HG03097 (cell line): ENCODE measurements around the gene SVEP1.
"Not testable (repeated sequence)": the region's sequence is repeated elsewhere in the genome, so short reads cannot be mapped to it uniquely, and the experiment has no call there.

Experiments used
- ATAC-seq: cut with Tn5 transposase; IDR thresholded peaks from one replicate; pipeline ENCODE4 v1.9.1; 2021; ENCODE audit not compliant: unreplicated experiment, low FRiP score

SVEP1 gene

DNA sequence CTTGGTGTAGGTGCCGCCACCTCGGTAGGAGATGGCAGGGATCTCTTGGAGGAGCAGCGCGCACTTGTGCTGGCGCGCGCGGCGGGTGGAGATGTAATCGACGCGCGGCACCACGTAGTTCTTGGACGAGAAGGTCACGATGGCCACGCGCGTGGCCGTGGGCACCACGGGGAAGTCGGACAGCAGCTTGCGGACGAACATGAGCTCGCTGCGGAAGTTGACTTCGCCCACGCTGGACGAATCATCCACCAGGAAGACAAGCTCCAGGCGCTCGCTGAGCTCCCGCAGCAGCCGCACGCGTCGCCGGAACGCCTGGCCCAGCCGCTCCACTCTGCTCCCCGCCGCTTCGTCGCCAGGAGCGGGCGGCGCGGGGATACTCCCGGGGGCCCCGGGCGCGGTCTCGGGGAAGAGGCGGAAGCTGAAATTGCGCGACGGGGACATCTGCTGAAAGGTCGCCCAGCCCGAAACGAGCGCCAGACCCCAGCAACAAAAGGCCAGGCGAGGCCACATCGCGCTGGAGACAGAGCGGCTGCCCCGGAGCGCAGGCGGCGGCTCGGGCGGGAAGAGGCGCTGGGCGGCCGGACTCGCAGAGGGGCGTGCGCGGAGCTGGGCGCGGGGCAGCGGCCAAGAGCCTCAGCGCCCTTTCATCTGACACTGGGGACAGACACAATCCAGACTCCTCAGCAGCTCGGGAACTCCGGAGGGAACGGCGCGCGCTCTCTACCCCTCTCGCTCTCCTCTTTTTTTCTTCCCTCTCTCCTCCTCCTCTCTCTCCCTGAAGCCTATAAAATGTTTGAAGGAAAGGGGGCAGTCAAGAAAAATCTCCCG lies at the start of gene SVEP1:
SVEP1 (minus strand) TSS at position 708 of the 828 bp plus-strand sequence; CDS start at position 510, 198 bp downstream.
- ATAC-seq: no peak

DNA sequence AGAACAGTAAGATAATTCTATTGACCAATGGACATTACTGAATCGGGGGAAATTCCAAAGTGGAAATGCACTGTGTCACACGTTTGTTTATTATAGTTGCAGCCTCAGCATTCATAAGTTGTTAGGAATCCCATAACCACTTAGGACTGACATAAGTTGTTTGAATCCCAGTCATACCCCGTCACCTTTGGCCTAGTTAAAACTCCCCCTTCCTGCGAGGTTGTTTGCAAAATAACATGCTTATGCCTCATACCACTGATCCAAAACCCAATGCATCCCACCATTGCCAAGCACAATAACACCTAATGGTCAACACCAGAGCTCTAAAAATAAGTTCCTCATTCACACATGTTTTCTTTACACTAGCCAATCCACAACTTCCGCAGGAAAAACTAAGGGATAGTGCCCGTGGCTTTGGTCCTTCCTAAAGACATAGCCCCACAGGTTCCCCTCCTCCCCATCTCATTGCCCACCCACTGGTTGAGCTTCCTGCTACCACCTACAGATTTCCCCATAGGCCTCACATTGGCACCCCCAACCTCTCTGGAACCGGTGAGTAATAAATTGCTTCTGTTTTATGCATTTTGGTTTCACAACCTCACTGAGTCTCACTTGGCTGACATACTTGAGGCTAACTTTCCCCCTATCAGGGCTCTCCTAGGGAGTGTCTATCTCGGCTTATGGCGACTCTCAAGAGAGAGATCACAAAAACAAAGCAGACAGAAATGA lies 46.7 kb upstream of the SVEP1 start:
- peak; percentile 86 for ATAC-seq

DNA sequence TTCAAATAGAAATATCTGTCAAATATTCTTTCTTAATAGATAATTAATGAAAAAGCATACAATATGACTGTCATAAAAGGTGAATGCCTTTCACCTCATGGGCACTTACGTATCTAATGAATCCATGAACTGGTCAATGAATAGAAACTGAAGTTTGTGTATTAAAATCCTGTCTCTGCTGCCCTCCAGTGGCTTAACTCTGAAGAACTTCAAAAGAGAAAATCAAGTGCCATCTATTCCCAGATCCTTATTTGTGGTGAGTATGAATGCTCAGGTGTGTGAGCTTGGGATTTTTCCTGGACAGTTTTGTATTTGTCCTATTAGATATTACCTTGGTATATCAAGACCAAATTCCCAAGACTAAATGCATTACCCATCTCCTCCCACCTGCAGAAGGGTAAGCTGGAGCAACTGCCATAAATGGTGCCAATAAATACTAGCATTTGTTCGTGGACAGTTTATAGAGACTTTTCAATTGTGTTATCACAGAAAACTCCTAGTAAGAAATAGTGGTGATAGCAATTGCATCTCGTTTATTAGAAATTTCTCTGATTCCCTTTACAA lies 44.0 kb upstream of the SVEP1 start:
- no peak for ATAC-seq

DNA sequence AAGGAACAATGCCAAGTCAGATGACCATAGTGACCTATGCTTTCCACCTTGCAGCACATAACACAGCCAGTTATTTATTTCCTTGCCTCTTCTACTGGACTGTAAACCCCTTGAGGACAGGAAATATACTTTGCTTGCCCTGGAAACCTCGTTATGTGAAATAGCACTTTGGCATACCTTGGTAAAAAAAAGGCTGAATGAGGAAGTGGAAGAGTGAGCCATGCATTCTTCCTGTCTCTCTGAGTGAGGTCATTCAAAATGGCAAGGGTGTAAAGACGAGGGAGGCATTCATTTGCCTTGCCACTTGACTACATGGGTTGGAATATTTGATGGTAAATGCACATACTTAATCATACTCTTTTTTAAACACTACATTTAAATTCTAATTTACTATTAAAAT lies 42.8 kb upstream of the SVEP1 start:
- no peak for ATAC-seq

DNA sequence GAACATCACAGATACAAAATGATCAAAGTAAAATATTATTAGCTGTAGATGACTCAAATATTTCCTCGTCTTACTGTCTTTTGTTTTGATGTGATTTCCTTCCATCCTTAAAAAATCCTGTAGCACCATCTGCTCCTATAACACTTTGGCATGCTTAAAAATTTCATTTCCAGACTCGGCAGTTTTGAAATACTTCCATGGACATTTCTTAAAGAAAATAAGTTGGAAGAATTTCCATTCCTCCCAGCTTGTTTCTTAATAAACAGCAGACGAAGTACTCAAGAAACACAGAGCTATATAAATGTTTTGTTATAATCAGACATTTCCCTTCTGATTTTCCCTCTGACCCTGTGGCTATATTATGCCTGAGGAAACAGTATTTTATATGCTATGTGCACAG lies 41.2 kb upstream of the SVEP1 start:
- no peak for ATAC-seq

DNA sequence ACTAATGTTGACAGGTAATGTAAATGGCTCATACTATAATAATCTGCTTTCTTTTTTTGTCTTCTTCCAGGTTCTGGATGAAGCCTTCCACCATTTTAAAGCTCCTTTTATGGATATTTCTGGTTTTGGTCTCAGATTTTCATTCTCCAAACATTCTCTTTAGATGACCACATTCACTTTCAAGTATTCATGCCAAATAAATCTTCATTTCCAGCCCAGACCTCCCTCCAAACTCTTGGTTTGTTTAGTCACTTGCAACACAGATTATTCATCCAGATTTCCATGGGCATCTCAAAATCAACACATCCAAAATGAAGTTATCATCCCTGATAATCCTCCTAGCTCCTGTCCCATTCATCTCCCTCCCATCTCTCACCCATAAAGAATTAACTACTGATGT lies 40.3 kb upstream of the SVEP1 start:
- ATAC-seq: no peak

DNA sequence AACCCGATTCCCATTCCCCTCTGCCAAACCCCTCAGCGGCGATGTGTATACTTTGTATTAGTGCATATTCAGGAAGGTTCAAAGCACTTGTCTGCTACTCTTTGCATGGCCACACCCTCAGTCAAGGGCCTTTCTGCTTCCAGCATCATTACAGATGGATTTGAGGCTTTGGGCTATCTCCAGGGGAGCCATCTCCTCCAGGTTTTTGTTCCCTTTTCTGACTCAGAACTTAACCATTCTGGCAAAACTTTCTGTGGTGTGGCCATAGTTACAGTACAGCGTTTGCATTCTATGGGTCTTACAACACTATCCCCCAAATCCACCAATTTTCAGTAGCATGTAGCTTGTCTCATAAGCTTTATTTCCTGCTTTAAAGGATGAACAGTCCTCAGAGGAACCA lies 36.0 kb upstream of the SVEP1 start:
- no peak for ATAC-seq

DNA sequence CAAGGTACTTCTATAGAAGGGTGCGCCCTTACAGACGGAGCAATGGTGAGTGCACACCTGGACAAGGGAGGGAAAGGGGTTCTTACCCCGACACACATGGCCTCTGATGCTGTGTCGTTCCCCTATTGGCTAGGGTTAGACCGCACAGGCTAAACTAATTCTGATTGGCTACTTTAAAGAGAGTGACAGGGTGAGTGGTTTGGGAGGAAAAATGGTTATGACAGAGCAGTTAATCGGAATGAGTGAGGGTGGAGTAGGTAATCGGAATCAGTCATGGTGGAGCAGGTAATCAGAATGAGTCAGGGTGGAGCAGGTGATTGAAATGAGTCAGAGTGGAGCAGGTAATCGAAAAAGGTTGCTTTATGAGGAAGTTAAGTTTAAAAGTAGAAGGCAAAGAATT lies 35.0 kb upstream of the SVEP1 start:
- ATAC-seq: not testable (repeated sequence)

DNA sequence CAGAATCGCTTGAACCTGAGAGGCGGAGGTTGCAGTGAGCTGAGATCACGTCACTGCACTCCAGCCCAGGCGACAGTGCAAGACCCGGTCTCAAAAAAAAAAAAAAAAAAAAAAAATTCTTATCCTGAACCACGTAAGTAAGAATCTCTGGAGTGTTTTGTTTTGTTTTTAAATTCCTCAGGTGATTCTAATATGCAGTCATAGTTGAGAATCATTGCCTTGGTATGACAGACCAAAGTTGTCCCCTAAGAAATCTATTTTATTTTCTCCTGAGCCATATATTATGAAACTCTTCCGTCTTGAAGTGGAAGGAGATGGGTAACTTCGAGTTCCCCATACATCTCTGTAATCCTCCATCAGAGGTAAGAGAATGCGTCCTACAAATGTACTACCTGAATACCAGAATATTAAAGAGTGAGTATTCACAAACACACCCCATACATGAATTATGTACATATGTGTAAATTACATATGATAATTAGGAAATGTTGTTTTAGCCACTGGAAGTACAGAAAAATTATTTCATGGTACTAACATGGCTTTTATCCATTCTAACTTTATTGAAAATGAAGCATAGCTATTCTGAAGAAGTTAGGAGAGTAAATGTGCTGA lies 26.7 kb upstream of the SVEP1 start:
- no peak for ATAC-seq

DNA sequence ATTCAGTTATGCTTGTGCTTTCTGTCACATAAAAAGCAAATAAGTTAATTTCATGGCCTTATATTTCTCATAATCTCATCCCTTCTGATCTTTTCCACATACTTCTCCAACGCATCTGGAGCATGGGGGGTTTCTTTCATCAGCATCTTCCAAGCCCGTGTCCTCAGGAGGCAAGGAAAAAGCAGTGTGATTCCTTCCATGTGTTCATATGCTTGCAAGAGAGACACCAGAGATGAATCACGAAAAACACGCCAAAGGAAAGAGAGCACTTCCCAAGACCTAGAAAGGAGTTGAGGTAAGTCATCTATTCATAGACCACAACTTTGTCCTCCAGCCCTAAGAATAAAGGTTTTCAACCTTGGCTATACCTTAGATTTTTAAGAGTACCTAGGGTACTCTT lies 26.0 kb upstream of the SVEP1 start:
- ATAC-seq: no peak

DNA sequence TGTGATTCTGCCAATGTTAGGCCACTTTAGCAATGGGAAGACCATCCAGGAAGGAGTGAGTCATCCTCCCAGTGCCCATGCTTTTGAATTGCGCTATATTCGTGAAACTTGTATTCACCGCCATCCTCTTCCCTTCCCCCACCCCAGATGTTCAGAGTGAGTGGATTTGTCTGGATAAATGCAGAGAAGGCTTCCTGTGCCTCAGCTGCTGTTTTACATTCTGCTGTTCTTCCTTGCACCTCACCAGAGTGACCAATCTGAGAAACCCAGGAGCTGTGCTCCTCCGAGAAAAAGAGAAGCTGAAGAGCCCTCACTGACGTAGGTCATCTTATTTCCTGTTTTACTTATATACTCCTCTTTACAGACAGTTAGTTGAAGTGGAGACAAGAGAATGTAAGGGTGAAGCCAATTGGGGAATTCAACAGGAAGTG lies 24.6 kb upstream of the SVEP1 start:
- no peak for ATAC-seq

DNA sequence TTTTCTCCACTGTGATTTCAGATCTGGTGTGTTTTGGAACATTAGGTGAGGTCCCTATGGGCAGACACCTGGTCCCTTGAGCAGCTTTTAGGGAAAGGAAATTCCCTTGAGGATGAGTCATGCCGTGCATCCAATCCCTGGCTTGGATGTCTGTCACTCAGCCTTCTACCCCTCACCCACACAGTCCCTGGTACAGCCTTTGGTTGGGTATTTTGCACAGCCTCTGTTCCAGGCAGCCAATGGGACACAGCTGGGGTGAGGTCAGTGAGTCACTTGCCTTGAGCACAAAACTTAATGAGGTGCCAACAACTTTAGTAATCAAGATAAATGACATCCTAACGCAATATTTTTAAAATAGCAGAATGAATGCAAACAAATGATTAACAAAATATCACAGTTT lies 22.7 kb upstream of the SVEP1 start:
- ATAC-seq: no peak

DNA sequence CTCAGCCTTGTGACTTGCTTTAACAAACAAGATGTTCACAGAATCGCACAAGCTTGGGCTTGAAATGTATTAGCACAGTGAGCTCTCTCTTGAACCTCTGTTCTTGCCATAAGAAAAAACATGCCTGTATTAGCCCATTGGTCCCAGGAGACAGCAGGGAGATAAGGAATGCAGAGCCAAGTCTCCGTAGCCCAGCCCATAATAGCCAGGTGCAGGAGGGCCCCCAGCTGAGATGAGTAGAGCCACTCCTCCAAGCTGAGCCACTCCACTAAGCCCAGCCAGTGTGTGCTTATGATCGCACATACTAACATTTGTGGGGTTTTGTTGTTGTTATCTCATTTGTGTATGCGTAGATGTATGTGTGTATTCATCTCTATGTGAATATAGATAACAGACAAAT lies 21.6 kb upstream of the SVEP1 start:
- ATAC-seq: no peak

DNA sequence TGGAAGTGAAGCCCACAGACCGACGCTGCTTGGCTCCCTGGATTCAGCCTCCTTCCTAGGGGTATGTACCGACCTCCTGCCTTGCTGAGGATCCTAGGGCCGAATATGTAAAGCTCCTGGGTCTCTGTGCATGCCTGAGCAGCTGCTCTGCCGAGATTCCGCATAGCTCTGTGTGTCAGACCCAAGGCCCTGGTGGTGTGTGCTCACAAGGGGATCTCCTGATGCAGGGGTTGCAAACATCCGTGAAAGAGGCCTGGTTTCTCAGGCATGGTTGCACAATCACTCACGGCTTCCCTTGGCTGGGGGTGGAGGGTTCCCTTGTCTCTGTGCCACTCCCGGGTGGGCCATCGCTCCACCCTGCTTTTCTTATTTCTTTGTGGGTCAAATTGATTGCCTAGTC lies 19.9 kb upstream of the SVEP1 start:
- ATAC-seq: no peak

DNA sequence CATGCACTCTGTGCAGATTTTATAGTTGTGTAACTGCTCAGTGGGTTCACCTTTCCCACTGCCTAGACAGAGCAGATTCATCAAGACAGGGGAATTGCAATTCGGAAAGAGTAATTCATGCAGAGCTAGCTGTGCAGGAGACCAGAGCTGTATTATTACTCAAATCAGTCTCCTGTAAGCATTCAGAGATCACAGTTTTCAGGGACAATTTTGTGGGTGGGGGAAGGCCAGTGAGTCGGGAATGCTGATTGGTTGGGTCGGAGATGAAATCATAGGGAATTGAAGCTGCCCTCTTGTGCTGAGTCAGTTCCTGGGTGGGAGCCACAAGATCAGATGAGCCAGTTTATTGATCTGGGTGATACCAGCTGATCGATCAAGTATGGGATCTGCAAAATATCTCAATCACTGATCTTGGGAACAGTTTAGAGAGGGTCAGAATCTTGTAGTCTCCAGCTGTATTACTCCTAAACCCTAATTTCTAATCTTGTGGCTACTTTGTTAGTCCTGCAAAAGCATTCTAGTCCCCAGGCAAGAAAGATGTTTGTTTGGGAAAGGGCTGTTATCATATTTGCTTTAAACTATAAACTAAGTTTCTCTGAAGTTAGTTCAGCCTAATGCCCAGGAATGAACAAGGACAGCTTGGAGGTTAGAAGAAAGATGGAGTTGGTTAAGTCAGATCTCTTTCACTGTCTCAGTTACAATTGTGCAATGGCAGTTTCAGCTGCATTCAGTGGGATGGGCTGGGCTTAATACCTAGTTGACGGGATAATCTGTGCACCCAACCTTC lies 12.7 kb upstream of the SVEP1 start:
- no peak for ATAC-seq

DNA sequence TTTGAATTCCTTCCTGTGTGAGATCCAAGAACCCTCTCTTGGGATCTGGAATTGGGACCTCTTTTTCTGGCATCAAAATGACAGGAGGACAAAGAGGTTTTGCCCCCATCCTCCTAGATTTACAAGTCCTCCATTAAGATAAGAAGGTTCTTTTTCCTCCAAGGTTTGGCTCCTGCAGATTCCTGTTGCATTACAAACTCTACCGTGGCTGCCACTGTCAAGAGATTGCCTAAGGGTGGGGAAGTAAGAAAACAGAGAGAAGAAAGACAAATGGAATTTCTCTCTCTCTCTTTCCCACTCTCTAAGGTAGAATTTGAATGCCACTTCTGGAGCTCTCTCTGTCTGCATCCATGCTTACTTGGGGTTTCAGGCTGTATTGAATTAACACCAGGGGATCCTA lies 12.0 kb upstream of the SVEP1 start:
- no peak for ATAC-seq

DNA sequence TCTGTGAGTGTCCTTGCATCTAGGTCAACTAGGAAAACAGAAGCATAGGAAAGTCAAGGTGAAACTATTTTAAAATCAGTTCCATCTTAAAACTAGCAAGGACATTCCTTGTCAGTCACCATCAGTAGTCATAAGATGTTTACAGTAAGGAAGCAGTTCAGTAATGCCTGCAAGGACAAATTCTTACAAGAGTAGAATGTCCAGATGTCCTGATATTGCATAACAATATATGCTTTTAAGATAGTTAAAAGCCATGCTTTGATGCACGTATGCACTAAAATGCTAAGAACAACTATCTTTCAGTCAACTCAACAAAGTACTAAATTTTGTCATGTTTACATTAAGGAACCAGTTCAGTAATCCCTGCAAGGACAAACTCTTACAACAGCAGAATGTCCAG lies 11.3 kb upstream of the SVEP1 start:
- ATAC-seq: no peak

DNA sequence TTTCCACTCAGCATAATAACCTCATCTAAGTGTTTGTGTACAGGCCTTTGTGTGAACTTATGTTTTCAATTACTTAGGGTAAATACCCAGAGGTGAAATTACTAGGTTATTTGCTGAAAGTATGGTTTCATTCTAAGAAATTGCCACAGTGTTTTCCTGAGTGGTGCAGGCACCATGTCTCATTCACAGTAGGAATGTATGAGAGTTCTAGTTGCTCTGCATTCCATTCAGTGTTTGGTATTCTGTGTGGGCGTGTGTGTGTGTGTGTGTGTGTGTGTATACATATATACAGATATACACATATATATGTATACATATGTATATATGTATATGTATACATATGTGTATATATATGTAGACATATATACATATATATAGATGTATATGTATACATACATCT lies 8.8 kb upstream of the SVEP1 start:
- no peak for ATAC-seq

DNA sequence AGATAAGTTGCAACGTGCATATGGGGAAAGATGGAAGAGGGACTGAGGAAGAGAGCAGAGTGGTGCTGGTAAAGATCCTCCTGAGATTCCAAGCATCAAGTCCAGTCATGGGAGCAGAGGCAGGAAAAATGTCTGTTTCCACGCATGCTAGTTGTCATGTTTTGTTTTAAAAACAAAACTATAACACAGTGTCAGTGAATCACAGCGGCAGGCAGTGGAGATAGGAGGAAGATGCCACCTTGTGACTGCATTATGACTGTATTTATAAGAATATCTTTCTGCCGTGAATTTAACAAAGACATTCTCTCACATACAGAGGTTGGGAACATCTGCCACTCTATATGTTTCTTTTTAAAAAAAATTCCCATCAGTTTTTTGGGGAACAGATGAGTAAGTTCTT lies 3.7 kb upstream of the SVEP1 start:
- ATAC-seq: no peak

DNA sequence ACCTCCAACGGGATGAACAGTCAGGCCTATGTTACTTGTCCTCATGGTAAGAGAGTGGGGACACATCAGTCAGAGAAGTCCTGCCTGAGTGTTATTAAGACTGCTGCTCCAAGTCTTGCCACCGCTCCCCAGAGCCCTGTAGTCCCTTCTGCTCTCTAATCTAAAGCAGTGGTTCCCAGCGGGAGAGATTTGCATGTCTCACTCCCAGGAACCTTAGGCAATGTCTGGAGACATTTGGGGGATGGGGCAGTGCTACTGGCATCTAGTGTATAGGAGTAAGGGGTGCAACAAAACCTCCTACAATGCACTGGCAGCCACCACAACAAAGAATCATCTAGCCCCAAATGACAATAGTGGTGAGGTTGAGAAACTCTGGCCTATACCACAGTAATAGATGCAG lies 2.6 kb upstream of the SVEP1 start:
- no peak for ATAC-seq

DNA sequence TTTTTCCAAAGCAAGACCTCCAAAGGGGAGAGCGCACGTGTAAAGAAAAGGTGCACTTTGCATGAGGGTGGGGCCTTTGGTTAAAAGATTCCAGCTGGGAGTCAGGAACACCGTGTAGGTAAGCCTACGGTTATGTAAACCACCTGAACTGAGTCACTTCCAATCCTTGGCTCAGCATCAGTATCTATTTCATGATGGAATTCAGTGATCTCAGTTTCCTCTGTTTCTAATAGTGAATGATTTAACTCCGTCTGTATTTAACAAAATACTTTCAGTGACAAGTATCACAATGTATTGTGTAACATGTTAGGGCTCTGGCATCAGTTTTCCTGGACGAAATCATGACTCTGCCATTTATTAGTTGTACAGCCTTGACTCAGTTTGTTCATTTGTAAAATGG lies 1.3 kb upstream of the SVEP1 start:
- no peak for ATAC-seq
